K562 (cell line): ENCODE measurements around the gene MRPL11. TPM values are rescaled to one million over a fixed set of nuclear protein-coding genes. Genes with fewer than 3 reads are reported as not detected.

Experiments
- ATAC-seq: fragments of 200-7000 bp; cut with Tn5 transposase; 3 replicates; pipeline ENCODE4 v1.9.1; 2020; ENCODE audit warnings: moderate library complexity
- BruUV-seq: library from RNA; stranded (reverse); fragments of 400-500 nt; replicated peaks from 2 replicates; lab custom pipeline; 2021; lab: Mats Ljungman, UMichigan
- CTCF ChIA-PET: fragments of 300-600 bp; formaldehyde crosslinking; extraction: SDS; loops from one replicate; lab custom pipeline; 2021; ENCODE audit warnings: low intra/inter-chr PET ratio; lab: Yijun Ruan, JAX
- POLR2A ChIA-PET: fragments of 300-600, 350-650 bp; sonication (Branson Sonifier 250); formaldehyde crosslinking; extraction: SDS; loops from one replicate; lab custom pipeline; 2021; ENCODE audit warnings: antibody characterized with exemption, inconsistent platforms; lab: Yijun Ruan, JAX
- DNase-seq, 4 experiments: peaks; one replicate each; pipeline versions ENCODE4 v3.0.0 to v3.0.0-alpha.2; 2011 to 2018; ENCODE audit warnings: low spot score in 3 of 4, mixed read lengths in 3 of 4; ENCODE audit errors: extremely low read depth in 1 of 4
- FAIRE-seq: peaks from 2 replicates; lab custom pipeline; 2011; peaks lifted over from hg19 to GRCh38; lab: Jason Lieb, UNC
- H2AFZ ChIP-seq: 2 replicates; pipeline ENCODE4 v1.6.0; 2011; ENCODE audit warnings: low read depth, low read length, control low read depth, inconsistent platforms
- H3K27ac ChIP-seq: fragments of 200-600 bp; 3 replicates; pipeline ENCODE4 v1.8.0; 2011; ENCODE audit warnings: low read depth, mild to moderate bottlenecking, control low read depth, inconsistent platforms, low read length, moderate library complexity, mixed read lengths; ENCODE audit errors: extremely low read depth
- H3K27me3 ChIP-seq, 2 experiments: fragments of 300-600 bp in 1 of 2; 2 replicates in 1 of 2; 3 replicates in 1 of 2; pipeline versions ENCODE4 v1.6.0 to v1.8.0; 2011; ENCODE audit warnings: inconsistent platforms in 2 of 2, low read length in 2 of 2, mild to moderate bottlenecking in 1 of 2, mixed read lengths in 1 of 2, moderate library complexity in 1 of 2; ENCODE audit not compliant: control insufficient read depth in 2 of 2, insufficient read depth in 2 of 2
- H3K36me3 ChIP-seq: fragments of 300-600 bp; 3 replicates; pipeline ENCODE4 v1.8.0; 2011; ENCODE audit warnings: mild to moderate bottlenecking, low read length, inconsistent platforms; ENCODE audit not compliant: control insufficient read depth, insufficient read depth
- H3K4me1 ChIP-seq, 2 experiments: fragments of 200-600 bp in 1 of 2; replicated peaks in 1 of 2; 2 replicates in 1 of 2; 3 replicates in 1 of 2; pipeline versions ENCODE4 v1.5.1 to v1.8.0; 2011; ENCODE audit warnings: inconsistent platforms in 2 of 2, low read length in 2 of 2, mild to moderate bottlenecking in 1 of 2, mixed read lengths in 1 of 2, moderate library complexity in 1 of 2; ENCODE audit not compliant: control insufficient read depth in 2 of 2, insufficient read depth in 2 of 2
- H3K4me2 ChIP-seq: 2 replicates; pipeline ENCODE4 v1.6.1; 2011; ENCODE audit warnings: low read length, control low read depth, inconsistent platforms, mixed read lengths; ENCODE audit not compliant: insufficient read depth
- H3K4me3 ChIP-seq: fragments of 200-600 bp; sonication (generic), shearing (Covaris generic); 2 replicates; pipeline ENCODE4 v1.5.1; 2016; ENCODE audit warnings: control low read depth, inconsistent platforms
- H3K79me2 ChIP-seq: fragments of 200-600 bp; 3 replicates; pipeline ENCODE4 v1.8.0; 2011; ENCODE audit warnings: low read length, inconsistent platforms; ENCODE audit not compliant: control insufficient read depth, insufficient read depth
- H3K9ac ChIP-seq, 2 experiments: 2 replicates each; pipeline versions ENCODE4 v1.6.0 to v1.6.1; 2011; ENCODE audit warnings: low read depth in 2 of 2, low read length in 2 of 2, control low read depth in 1 of 2, inconsistent platforms in 1 of 2, mild to moderate bottlenecking in 1 of 2, mixed read lengths in 1 of 2; ENCODE audit not compliant: insufficient read depth in 1 of 2
- H3K9me1 ChIP-seq: one replicate; pipeline ENCODE4 v1.6.0; 2011; ENCODE audit warnings: inconsistent platforms, mild to moderate bottlenecking, low read length, moderate library complexity; ENCODE audit not compliant: control insufficient read depth, insufficient read depth
- H3K9me3 ChIP-seq: replicated peaks from 2 replicates; pipeline ENCODE4 v1.5.1; 2011; ENCODE audit warnings: low read depth, low read length, inconsistent platforms; ENCODE audit not compliant: control insufficient read depth, insufficient read depth
- H4K20me1 ChIP-seq: replicated peaks from 2 replicates; pipeline ENCODE4 v1.6.1; 2011; ENCODE audit warnings: low read length, inconsistent platforms, mixed read lengths; ENCODE audit not compliant: control insufficient read depth, insufficient read depth
- ASH1L ChIP-seq: fragments of 450-650 bp; IDR thresholded peaks from 2 replicates; pipeline ENCODE4 v1.6.1; 2018; ENCODE audit warnings: borderline replicate concordance, mild to moderate bottlenecking, low read depth; ENCODE audit not compliant: partially characterized antibody
- CTBP1 ChIP-seq: fragments of 450-650 bp; IDR thresholded peaks from 2 replicates; pipeline ENCODE4 v1.6.1; 2016; ENCODE audit warnings: borderline replicate concordance
- GTF2F1 ChIP-seq: IDR thresholded peaks from 2 replicates; pipeline ENCODE4 v1.6.1; 2011; ENCODE audit warnings: low read depth, low read length, improper control_type of control experiment
- HDGF ChIP-seq: fragments of 450-650 bp; IDR thresholded peaks from 2 replicates; pipeline ENCODE4 v1.6.1; 2016
- HLTF ChIP-seq: fragments of 450-650 bp; IDR thresholded peaks from 2 replicates; pipeline ENCODE4 v1.6.1; 2016
- PCBP2 ChIP-seq: fragments of 200-400 bp; formaldehyde crosslinking; IDR thresholded peaks from 2 replicates; pipeline ENCODE4 v1.6.1; 2018; ENCODE audit warnings: low read length, low read depth, mild to moderate bottlenecking, moderate library complexity; ENCODE audit not compliant: poor library complexity, severe bottlenecking
- PKNOX1 ChIP-seq: fragments of 450-650 bp; IDR thresholded peaks from 2 replicates; pipeline ENCODE4 v1.6.1; 2016
- RERE ChIP-seq: sonication (generic); formaldehyde crosslinking; IDR thresholded peaks from 2 replicates; pipeline ENCODE4 v1.8.0; 2023; ENCODE audit warnings: missing genetic modification reagents, mild to moderate bottlenecking, borderline replicate concordance
- YY1 ChIP-seq, 3 experiments: IDR thresholded peaks; 2 replicates each; pipeline ENCODE4 v1.6.1; 2011; ENCODE audit warnings: low read length in 2 of 3, mild to moderate bottlenecking in 2 of 3, moderate library complexity in 2 of 3, borderline replicate concordance in 1 of 3, control low read depth in 1 of 3, low read depth in 1 of 3; ENCODE audit not compliant: insufficient read depth in 3 of 3, insufficient replicate concordance in 2 of 3, control insufficient read depth in 1 of 3, insufficient read length in 1 of 3; ENCODE audit errors: extremely low read depth in 1 of 3
- WGBS: fragments of 100-300 bp; shearing (Covaris generic); methylation state at CpG from one replicate; pipeline ENCODE4 v1.1.6; 2016; ENCODE audit warnings: low coverage, mixed read lengths; ENCODE audit not compliant: insufficient coverage; ENCODE audit errors: missing lambda C conversion rate; 5-methylcytosine and 5-hydroxymethylcytosine counted together
- in situ Hi-C: fragments of 300-500 bp; cut with MboI; formaldehyde crosslinking; loops from 4 replicates; pipeline ENCODE4 v1.15.0; 2018; ENCODE audit warnings: inconsistent platforms, mixed read lengths
- intact Hi-C: fragments of 100-400 bp; cut with micrococcal nuclease; formaldehyde crosslinking; loops from 2 replicates; pipeline ENCODE4 v1.14.2; 2022
- polyA plus RNA-seq, 8 experiments: library from polyadenylated mRNA; depleted of rRNA in 4 of 8; stranded (reverse) in 5 of 8; unstranded in 3 of 8; fragments of >200 nt; fragmentation: Nextera tagmentation in 2 of 8; fragmentation: Illumina TruSeq in 1 of 8; extraction: Ambion mirVana in 2 of 8; extraction: Trizol in 1 of 8; gene quantifications; 2 replicates each; pipeline versions ENCODE4 v1.2.1 to v1.2.3, GENCODE V29; 2011 to 2014; ENCODE audit warnings: inconsistent platforms in 1 of 8, missing spikeins in 1 of 8
- total RNA-seq, 7 experiments: library from RNA; depleted of rRNA in 6 of 7; stranded (reverse); fragments of >200 nt in 6 of 7; fragmentation: Illumina TruSeq in 2 of 7; extraction: Trizol in 2 of 7; gene quantifications; 2 replicates each; pipeline versions ENCODE4 v1.2.1 to v1.2.3, GENCODE V29; 2011 to 2021; ENCODE audit warnings: low replicate concordance in 1 of 7
- TF ChIP-seq, protein P1 (sequence below): fragments of 450-650 bp; IDR thresholded peaks from 2 replicates; pipeline ENCODE4 v1.6.1; 2017; ENCODE audit warnings: mild to moderate bottlenecking, moderate library complexity
- TF ChIP-seq, protein P2 (sequence below): sonication (generic); IDR thresholded peaks from 2 replicates; pipeline ENCODE4 v1.6.1; 2016

MRPL11 gene
- total and polyA plus RNA-seq, 9 of the 15 experiments (the other 6 are each of a cell fraction or from before 2014, with no cell fraction given): 33.0 to 173 (median 91.9) TPM

DNA sequence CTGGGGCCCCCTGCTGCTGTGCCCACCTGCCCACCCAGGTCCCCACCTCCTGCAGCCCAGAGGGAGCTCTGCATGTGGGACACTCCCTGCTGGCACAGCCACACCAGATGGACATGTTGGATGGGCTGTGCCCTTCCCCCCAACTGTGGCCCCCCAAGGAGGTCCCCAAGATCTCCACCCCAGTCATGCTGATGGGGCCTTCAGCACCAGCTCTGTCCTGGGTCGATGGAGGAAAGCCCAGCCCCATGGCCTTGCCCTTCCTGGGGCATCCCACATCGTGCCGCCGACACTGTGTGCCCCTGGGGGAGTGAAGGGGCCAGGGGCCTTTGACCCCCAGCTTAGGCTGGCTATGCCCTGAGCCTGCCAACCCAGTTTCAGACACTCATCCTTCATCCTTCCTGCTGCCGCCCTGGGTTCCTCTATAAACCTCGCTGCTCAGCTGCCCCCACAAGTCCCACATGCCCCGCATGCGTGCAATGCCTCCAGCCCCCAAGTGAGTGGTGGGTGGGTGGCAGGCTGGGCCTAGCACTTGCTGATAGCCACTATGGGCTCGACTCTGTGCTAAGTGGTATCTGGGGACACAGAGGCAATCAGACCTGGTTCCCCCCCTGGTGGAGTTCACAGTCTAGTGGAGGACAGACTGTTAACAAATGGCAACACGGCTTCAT, 37.7 kb upstream of the MRPL11 start:
- Histone ChIP-seq H3K27me3 (no peaks in the 10 kb centered on the region), H3K4me2 (no peak overlapping the region), H3K4me1 (peaks cover 3 to 30% of the 10 kb centered on the region in 2 experiments; a peak in 4 of 5 replicates), H3K4me3 (no peak overlapping the region), H3K9ac (peak overlapping the region in 1 of 2 experiments; percentile 59; a peak in 2 of 4 replicates), H2AFZ (no peak overlapping the region), H3K9me1 (no peaks in the 10 kb centered on the region), H3K27ac (no peak overlapping the region), H3K36me3 (peaks cover 3% of the 10 kb centered on the region; the same call in 2 of the 3 replicates), H3K79me2 (peaks cover 12% of the 10 kb centered on the region; the same call in 2 of the 3 replicates), H4K20me1 (peaks cover 12% of the 10 kb centered on the region; the same call in 1 of the 2 replicates), H3K9me3 (no peaks in the 10 kb centered on the region)
- ATAC-seq (no peak), FAIRE-seq (no peak), DNase-seq (no peak)
- TF ChIP-seq RERE (CRISPR knock-in tag): no peak
- TF ChIP-seq GTF2F1: no peak
- no peak for TF ChIP-seq YY1 (IDR thresholded peaks at IDR 0.05; ENCODE audit: borderline replicate concordance in 1 of 3, control insufficient read depth in 1 of 3, extremely low read depth in 1 of 3, insufficient read depth in 3 of 3, insufficient read length in 1 of 3, insufficient replicate concordance in 2 of 3, low read depth in 1 of 3, low read length in 2 of 3)
- TF ChIP-seq PKNOX1: no peak
- TF ChIP-seq CTBP1: no peak
- no peak for TF ChIP-seq ASH1L
- TF ChIP-seq PCBP2: no peak
- TF ChIP-seq HLTF: no peak
- TF ChIP-seq, protein P1, sequence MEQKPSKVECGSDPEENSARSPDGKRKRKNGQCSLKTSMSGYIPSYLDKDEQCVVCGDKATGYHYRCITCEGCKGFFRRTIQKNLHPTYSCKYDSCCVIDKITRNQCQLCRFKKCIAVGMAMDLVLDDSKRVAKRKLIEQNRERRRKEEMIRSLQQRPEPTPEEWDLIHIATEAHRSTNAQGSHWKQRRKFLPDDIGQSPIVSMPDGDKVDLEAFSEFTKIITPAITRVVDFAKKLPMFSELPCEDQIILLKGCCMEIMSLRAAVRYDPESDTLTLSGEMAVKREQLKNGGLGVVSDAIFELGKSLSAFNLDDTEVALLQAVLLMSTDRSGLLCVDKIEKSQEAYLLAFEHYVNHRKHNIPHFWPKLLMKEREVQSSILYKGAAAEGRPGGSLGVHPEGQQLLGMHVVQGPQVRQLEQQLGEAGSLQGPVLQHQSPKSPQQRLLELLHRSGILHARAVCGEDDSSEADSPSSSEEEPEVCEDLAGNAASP: no peak
- TF ChIP-seq, protein P2, sequence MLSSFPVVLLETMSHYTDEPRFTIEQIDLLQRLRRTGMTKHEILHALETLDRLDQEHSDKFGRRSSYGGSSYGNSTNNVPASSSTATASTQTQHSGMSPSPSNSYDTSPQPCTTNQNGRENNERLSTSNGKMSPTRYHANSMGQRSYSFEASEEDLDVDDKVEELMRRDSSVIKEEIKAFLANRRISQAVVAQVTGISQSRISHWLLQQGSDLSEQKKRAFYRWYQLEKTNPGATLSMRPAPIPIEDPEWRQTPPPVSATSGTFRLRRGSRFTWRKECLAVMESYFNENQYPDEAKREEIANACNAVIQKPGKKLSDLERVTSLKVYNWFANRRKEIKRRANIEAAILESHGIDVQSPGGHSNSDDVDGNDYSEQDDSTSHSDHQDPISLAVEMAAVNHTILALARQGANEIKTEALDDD: no peak
- TF ChIP-seq HDGF: no peak
- in situ Hi-C loops: no loop called here
- POLR2A ChIA-PET: no interaction called here
- WGBS: 93% methylated on average over 5 of the region's 10 CpGs
- no TSS peak for BruUV-seq
- intact Hi-C loops: no loop called here
- CTCF ChIA-PET: interaction anchor here (4.2 kb wide), 1 partner anchor 69 kb away, joined by 50 read pairs; no protein-coding TSS in a partner anchor
